Lower leg skin (tissue), 4 donors: Measurements from ENCODE around the gene ENPP6. TPM values are rescaled to one million over a fixed set of nuclear protein-coding genes. Genes with fewer than 3 reads are reported as not detected.

Experiments used
- DNase-seq, 2 donors: peaks; one replicate each; pipeline ENCODE4 v3.0.0-alpha.2; 2019; ENCODE audit warnings: low spot score in 2 of 2
- H3K4me3 ChIP-seq: fragments of 200-600 bp; sonication (generic); 2 replicates; pipeline ENCODE4 v1.5.1; 2017; ENCODE audit warnings: mild to moderate bottlenecking, low read depth; ENCODE audit not compliant: poor library complexity, severe bottlenecking
- CTCF ChIP-seq, 3 donors: fragments of 450-650 bp; IDR thresholded peaks; one replicate each; pipeline ENCODE4 v1.5.1; 2016; ENCODE audit warnings: antibody characterized with exemption in 3 of 3, mild to moderate bottlenecking in 3 of 3, moderate library complexity in 2 of 3
- POLR2A ChIP-seq, 2 donors: fragments of 450-650 bp; IDR thresholded peaks; one replicate each; pipeline ENCODE4 v1.6.1; 2016 to 2017; ENCODE audit warnings: antibody characterized with exemption in 2 of 2, mild to moderate bottlenecking in 1 of 2, moderate library complexity in 1 of 2
- WGBS, 2 donors: methylation state at CpG; one replicate each; pipeline ENCODE4 v1.1.5; 2018; 5-methylcytosine and 5-hydroxymethylcytosine counted together
- intact Hi-C: fragments of 100-400 bp; cut with DNase I; formaldehyde crosslinking; loops from one replicate; pipeline ENCODE4 v1.15.0; 2023; ENCODE audit warnings: low total_unique reads
- total RNA-seq, 4 donors: library from RNA; depleted of rRNA; stranded (reverse); fragments of >200 nt; gene quantifications; one replicate each; pipeline ENCODE4 v1.1.0, GENCODE V29; 2016

Gene ENPP6
- total RNA-seq, 4 donors from 2014 or later = 0.16 TPM; not detected in 3

GRCh38 chr4:184067931-184068554, 149.6 kb downstream of the ENPP6 start:
- intact Hi-C loops = no loop called here
- WGBS, 2 donors = 78 to 81% methylated on average over 9 of the region's 9 CpGs
- TF ChIP-seq CTCF (IDR thresholded peaks at IDR 0.05) = no peak
- TF ChIP-seq POLR2A (IDR thresholded peaks at IDR 0.05) = no peak
- DNase-seq = no peak
- H3K4me3 ChIP-seq = no peak overlapping the region

GRCh38 chr4:184066584-184067300, 150.9 kb downstream of the ENPP6 start:
- intact Hi-C loops = no loop called here
- no peak for TF ChIP-seq POLR2A (IDR thresholded peaks at IDR 0.05)
- no peak for TF ChIP-seq CTCF (IDR thresholded peaks at IDR 0.05)
- no peak overlapping the region for H3K4me3 ChIP-seq
- WGBS, 2 donors = 62 to 66% methylated on average over 9 of the region's 9 CpGs
- no peak for DNase-seq

GRCh38 chr4:184064877-184065276, 152.8 kb downstream of the ENPP6 start:
- no peak for TF ChIP-seq CTCF (IDR thresholded peaks at IDR 0.05)
- TF ChIP-seq POLR2A (IDR thresholded peaks at IDR 0.05) = no peak
- intact Hi-C loops = no loop called here
- DNase-seq = no peak
- no peak overlapping the region for H3K4me3 ChIP-seq
- WGBS, 2 donors = 80 to 84% methylated on average over 5 of the region's 5 CpGs

GRCh38 chr4:184062769-184063168, 154.9 kb downstream of the ENPP6 start:
- intact Hi-C loops = no loop called here
- TF ChIP-seq POLR2A (IDR thresholded peaks at IDR 0.05) (no peak), CTCF (IDR thresholded peaks at IDR 0.05) (no peak)
- H3K4me3 ChIP-seq = no peak overlapping the region
- WGBS, 2 donors = 85 to 92% methylated on average over 7 of the region's 7 CpGs
- DNase-seq = no peak

GRCh38 chr4:184061582-184061981, 156.1 kb downstream of the ENPP6 start:
- no peak for TF ChIP-seq POLR2A (IDR thresholded peaks at IDR 0.05)
- no peak for TF ChIP-seq CTCF (IDR thresholded peaks at IDR 0.05)
- H3K4me3 ChIP-seq = no peak overlapping the region
- WGBS, 2 donors = 92 to 95% methylated on average over 7 of the region's 7 CpGs
- intact Hi-C loops = no loop called here
- no peak for DNase-seq
